IMR-90 (cell line): Measurements from ENCODE around the gene SURF1.

Source experiments
- BHLHE40 ChIP-seq: fragments of 150-350 bp; IDR thresholded peaks from 2 replicates; pipeline ENCODE4 v1.6.1; 2016; ENCODE audit warnings: mild to moderate bottlenecking, low read depth, low read length
- CEBPB ChIP-seq: IDR thresholded peaks from 2 replicates; pipeline ENCODE4 v1.6.1; 2012; ENCODE audit warnings: low read depth, low read length, improper control_type of control experiment
- POLR2A ChIP-seq: IDR thresholded peaks from 2 replicates; pipeline ENCODE4 v1.6.1; 2012; ENCODE audit warnings: mild to moderate bottlenecking, low read depth, low read length
- TF ChIP-seq, protein P1 (sequence below): conservative IDR thresholded peaks from 2 replicates; pipeline ENCODE4 v1.5.1; 2012; ENCODE audit warnings: mild to moderate bottlenecking, low read depth, low read length, improper control_type of control experiment

DNA sequence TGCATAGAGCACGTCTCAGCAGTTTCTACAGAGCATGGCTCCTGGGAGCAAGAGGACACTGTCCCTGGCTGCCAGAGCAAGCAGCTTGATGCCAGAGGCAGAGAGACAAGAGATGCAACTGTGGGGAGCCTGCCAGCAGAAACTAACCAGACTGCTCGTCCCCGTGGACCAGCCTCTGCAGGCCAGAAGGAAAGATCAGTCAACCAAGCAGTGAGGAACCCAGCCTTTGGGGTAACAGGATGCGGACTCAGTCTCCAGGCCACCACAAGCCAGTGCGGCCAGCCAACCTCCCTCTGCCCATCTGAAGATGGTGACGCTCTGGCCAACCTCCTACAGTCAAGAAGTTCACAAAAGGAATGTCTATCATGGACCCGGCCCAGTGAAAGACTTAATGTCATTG, 15.9 kb upstream of the SURF1 start:
- TF ChIP-seq, protein P1, sequence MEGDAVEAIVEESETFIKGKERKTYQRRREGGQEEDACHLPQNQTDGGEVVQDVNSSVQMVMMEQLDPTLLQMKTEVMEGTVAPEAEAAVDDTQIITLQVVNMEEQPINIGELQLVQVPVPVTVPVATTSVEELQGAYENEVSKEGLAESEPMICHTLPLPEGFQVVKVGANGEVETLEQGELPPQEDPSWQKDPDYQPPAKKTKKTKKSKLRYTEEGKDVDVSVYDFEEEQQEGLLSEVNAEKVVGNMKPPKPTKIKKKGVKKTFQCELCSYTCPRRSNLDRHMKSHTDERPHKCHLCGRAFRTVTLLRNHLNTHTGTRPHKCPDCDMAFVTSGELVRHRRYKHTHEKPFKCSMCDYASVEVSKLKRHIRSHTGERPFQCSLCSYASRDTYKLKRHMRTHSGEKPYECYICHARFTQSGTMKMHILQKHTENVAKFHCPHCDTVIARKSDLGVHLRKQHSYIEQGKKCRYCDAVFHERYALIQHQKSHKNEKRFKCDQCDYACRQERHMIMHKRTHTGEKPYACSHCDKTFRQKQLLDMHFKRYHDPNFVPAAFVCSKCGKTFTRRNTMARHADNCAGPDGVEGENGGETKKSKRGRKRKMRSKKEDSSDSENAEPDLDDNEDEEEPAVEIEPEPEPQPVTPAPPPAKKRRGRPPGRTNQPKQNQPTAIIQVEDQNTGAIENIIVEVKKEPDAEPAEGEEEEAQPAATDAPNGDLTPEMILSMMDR = no peak
- TF ChIP-seq BHLHE40 (no peak), CEBPB (no peak), POLR2A (no peak)
